Peyer's patch (tissue), 4 donors: ENCODE results near the gene HJV.

ENCODE experiments used
- CTCF ChIP-seq, 6 experiments: fragments of 450-650 bp in 4 of 6; fragments of 200-600 bp in 2 of 6; sonication (generic) in 1 of 6; IDR thresholded peaks; one replicate each; pipeline ENCODE4 v1.5.1; 2017 to 2019; ENCODE audit warnings: antibody characterized with exemption in 6 of 6, mild to moderate bottlenecking in 3 of 6, moderate library complexity in 1 of 6
- POLR2A ChIP-seq, 2 donors: fragments of 450-650 bp; IDR thresholded peaks; one replicate each; pipeline ENCODE4 v1.5.1; 2017; ENCODE audit warnings: antibody characterized with exemption in 2 of 2, mild to moderate bottlenecking in 2 of 2, moderate library complexity in 2 of 2

GRCh38 chr1:146032631-146033219 is 11.2 kb upstream of the HJV start:
- TF ChIP-seq CTCF (IDR thresholded peaks at IDR 0.05) = peak in 5 of 6 experiments; percentile 44 to 70 (median 61)
- no peak for TF ChIP-seq POLR2A (IDR thresholded peaks at IDR 0.05)
